Measurements from ENCODE around the gene RAB4A.

RAB4A gene

DNA sequence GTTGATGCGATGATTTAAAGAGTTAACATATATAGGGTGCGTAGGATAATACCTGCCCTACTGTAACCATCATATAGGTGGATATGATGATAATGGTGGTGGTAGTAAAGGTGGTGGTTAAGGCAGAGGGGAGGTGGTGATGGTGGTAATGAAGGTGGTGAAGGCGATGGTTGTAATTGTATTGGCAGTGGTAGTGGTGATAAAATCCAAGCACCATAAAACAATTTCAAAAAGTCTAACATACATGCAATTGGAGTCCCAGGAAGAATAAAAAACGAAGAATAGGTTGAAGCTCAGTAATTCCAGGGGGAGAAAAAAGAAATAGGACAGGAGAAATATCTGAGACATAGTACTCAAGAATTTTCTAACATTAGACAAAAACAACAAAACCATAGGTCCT, 27.3 kb upstream of the RAB4A start:
- DNase-seq (ENCODE audit: low read depth in 1 of 2, low spot score in 1 of 2), result no peak

GRCh38 chr1:229244091-229244490, 26.8 kb upstream of the RAB4A start:
- no peak for DNase-seq (ENCODE audit: low read depth in 1 of 2, low spot score in 1 of 2)

DNA sequence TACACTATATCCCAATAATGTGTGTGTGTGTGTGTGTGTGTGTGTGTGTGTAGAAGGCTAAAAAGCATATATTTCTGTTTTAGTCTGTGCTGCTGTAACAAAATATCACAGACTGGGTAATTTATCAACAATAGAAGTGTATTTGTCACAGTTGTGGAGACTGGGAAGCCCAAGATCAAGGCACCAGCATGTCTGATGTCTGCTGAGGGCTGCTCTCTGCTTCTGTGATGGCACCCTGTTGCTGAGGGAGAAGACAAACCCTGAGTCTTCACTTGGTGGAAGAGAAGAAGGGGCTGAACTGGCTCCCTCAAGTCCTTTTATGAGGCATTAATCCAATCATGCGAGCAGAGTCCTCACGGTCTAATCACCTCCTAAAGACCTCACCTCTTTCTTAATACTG, 23.0 kb upstream of the RAB4A start:
- DNase-seq (ENCODE audit: low read depth in 1 of 2, low spot score in 1 of 2), result no peak

DNA sequence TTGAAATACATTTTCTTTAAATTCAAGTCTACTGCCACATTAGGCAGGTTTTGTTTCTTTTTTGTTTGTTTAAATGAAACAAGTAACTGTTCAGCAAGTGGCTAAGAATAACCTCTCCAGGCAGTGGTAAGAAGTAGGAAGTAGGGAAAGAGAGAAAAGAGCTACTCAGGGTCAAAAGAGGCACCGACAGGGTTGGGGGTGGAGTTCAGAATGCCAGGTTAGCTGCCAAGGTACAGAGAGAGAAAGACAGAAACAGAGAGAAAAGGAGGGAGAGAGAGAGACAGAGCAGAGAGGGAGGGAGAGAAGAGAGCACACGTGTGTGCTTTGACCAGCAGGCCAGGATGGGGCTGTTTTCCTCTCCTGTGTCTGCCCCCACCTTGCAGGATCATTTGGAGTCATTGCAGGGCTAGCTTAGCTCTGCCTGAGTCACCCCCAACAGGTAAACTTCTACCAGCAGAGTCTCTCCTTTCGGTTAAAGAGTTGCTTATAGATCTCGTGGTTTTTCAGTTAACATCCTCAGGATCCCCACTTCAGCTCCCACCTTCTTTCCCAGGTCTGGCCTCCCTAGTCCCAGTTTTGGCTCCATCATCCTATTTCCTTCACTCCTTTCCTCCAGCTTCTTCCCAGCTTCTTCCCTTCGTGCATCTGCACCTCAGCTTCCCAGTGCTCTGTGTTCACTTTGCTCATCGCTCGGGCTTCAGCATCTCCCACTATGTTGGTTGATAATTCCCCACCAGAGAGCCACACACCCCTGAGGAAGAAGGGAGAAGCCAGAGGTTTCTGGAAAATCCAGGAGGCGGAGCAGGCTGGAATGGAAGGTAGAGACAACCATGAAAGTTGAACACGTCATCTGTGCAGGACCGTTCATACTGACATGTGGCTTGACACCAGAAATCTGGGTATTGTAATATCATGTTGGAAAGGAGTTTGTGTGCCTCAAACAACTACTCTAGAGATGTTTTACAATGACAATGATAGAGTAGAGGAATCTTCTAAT, 21.8 kb upstream of the RAB4A start:
- DNase-seq (ENCODE audit: low read depth in 1 of 2, low spot score in 1 of 2), result no peak

DNA sequence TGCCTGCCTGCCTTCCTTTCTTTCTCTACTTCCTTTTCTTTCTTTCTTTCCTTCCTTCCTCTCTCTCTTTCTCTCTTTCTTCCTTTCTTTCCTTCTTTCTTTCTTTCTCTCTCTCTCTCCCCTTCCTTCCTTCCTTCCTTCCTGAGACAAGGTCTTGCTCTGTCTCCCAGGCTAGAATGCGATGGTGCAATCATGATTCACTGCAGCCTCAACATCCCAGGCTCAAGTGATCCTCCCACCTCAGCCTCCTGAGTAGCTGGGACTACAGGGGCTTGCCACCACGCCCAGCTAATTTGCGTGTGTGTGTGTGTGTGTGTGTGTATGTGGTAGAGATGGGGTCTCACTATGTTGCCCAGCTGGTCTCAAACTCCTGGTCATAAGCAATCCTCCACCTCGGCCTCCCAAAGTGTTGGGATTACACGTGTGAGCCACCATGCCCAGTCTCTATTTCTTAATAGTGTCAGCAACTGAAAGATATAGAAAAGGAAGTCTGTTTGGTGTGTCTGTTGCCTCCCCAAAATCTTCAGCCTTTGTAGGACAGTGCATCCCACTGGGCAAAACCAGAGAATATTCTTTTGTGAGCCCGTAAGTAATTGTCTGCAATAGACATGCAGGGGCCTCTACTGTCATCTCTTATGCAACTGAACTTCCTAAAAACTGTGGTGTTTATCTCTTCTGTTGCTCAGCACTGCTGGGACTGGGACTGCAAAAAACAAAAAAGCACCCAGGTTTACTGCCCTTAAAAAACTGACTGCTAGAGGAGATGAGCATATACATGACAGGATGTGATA, 20.9 kb upstream of the RAB4A start:
- DNase-seq (ENCODE audit: low read depth in 1 of 2, low spot score in 1 of 2), result no peak

DNA sequence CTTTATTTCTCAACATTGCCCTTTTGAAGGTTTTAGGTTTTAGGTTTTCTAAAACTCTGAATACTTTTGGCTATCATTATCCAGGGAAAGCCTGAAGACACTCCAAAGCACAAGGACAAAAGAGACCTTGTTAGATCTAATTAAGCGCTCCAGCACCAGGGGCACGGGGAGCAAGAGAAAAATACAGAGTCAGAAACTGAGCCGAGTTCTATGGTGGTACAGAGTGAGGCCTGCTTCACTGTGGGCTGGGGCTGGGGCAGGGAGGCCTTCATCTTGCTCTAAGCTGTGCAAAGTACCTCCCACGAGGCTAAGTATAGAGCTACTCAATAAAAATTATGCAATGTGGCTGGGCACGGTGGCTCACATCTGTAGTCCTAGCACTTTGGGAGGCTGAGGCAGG, 19.7 kb upstream of the RAB4A start:
- no peak for DNase-seq (ENCODE audit: low read depth in 1 of 2, low spot score in 1 of 2)

DNA sequence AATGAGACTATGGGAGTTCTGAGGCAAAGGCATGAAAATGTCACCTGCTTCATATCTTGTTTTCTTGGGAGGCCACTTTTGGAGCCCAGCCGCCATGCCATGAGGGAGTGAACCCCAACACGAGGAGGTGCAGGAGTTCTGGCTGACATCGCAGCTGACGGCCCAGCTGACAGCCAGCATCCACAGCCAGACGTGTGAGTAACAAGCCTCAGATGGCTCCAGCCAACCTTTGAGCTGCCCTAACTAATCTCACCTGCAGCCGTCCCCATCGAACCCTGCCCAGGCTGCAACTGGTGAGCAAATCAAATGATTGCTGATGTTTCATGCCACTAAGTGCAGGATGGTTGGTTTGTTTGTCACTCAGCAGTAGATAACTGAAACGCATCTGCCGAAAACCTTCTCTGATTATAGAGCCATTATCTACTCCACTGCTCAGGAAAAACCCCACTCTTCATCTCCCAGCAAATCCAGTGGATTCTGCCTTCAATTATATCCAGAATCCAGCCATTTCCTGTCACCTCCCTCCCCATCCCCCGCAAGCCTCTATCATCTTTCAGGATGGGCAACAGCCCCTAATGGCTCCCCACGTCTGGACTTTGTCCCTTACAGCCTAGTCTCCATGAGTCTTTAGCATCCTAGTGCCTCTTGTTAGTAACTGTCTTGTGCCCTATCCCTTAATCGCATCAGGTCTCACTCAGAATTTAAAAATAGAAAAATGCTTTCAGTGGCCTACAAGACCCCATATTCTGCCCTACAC, 18.5 kb upstream of the RAB4A start:
- DNase-seq (ENCODE audit: low read depth in 1 of 2, low spot score in 1 of 2), result no peak

DNA sequence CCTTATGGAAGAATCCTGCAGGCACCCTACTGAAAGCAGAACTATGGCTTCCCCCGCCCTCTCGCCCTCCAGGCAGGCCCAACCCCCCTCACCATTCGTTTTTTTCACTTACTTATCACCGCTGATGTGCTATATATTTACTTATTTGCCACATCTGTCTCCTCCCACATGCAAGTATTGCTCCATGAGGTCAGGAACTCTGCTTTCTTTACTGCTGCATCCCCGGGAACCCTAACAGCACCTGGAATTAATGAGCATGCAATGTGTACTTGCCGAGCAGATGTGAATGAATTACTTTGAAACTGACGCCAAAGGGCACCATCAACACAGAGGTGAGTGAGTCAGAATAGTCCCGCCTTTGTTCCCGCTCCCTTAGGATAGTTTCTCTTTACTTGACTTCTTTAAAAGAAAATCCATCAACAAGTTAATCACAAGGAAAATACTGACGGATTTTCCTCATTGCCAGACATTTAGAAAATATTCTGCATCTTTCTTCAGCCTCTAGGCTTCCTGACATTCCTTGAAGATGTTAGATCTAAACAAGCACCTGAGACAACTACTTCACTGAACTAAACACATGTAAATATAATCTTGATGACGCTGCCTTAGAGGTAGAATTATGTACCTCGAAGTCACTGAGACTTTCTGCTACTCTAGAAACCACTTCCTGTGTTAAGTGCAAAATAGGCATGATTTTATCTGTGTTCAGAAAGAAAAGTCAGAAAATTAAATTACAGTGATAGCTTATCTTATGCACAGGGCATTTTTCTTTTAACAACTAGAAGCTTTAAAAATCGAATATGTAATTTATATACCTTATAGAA, 17.5 kb upstream of the RAB4A start:
- DNase-seq (ENCODE audit: low read depth in 1 of 2, low spot score in 1 of 2), result no peak

- DNase-seq (ENCODE audit: low read depth in 1 of 2, low spot score in 1 of 2), result no peak
Observed at GRCh38 chr1:229254910-229255541, 15.9 kb upstream of the RAB4A start.

GRCh38 chr1:229258031-229258756, 12.7 kb upstream of the RAB4A start:
- DNase-seq (ENCODE audit: low read depth in 1 of 2, low spot score in 1 of 2), result peak; percentile 38 to 60

GRCh38 chr1:229258757-229259060, 12.2 kb upstream of the RAB4A start:
- DNase-seq (ENCODE audit: low read depth in 1 of 2, low spot score in 1 of 2), result no peak

DNA sequence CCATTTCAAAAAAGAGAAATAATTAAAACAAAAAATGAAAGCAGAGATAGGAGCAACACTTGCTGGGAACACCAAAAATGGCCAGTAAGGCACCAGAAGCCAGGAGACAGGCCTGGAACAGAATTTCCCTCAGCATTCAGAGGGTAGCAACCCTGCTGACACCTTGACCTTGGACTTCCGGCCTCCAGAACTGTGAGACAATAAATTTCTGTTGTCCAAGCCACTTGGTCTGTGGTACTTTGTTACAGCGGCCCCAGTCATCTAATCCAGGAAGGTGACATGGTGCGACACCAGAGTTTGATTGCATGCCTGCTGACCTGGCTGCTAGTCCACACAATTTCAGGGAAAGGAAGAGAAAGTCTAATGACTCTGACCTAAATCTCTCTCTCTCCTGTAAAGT, 10.6 kb upstream of the RAB4A start:
- no peak for DNase-seq (ENCODE audit: low read depth in 1 of 2, low spot score in 1 of 2)

DNA sequence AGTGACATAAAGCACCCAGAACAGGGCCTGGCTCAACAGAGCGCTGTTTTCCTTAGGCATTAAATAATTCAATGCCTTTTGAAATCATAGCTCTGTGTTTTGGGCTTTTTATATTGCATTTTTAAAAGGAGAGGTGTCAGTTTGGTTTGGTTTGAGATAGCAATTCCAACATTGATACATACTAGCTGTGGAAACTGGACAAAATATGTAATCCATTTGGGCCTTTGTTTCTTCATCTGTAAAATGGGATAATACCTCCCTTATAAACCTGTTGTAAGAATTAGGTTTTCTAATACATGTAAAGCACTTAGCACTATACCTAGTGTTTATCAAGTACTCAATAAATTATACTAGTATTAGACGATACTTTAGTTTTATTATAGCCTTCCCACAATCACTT, 8.7 kb upstream of the RAB4A start:
- DNase-seq (ENCODE audit: low read depth in 1 of 2, low spot score in 1 of 2), result no peak

- DNase-seq (ENCODE audit: low read depth in 1 of 2, low spot score in 1 of 2), result no peak
Observed at GRCh38 chr1:229263254-229263653, 7.7 kb upstream of the RAB4A start.

GRCh38 chr1:229264068-229264467, 6.8 kb upstream of the RAB4A start:
- DNase-seq (ENCODE audit: low read depth in 1 of 2, low spot score in 1 of 2), result no peak

DNA sequence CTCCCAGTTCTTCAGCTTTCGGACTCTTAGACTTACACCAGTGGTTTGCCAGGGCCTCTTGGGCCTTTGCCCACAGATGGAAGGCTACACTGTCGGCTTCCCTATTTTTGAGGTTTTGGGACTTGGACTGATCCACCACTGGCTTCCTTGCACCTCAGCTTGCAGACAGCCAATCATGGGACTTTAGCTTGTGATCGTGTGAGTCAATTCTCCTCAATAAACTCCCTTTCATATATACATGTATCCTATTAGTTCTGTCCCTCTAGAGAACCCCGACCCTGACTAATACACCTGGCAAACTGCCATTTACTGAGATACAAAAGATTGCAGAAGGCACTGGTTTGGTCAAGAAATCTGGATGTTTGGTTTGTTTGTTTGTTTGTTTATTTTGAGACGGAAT, 6.4 kb upstream of the RAB4A start:
- no peak for DNase-seq (ENCODE audit: low read depth in 1 of 2, low spot score in 1 of 2)

DNA sequence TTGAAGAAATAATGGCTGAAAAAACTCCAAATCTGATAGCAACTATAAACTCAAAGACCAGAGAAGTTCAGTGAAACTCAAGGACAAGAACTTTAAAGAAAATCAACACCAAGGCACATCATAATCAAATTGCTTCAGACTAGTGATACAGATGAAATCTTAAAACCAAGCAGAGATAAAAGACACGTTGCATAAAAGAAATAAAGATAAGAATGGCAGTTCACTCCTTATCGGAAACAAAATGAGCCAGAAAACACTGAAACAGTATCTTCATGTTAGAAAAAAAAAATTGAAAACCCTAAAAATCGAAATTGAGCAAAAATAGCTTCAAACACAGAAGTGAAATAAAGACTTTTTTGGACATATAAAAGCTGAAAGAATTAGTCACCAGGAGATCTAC, 4.6 kb upstream of the RAB4A start:
- DNase-seq (ENCODE audit: low read depth in 1 of 2, low spot score in 1 of 2), result no peak

- no peak for DNase-seq (ENCODE audit: low read depth in 1 of 2, low spot score in 1 of 2)
Observed at GRCh38 chr1:229266832-229267500, 3.9 kb upstream of the RAB4A start.

GRCh38 chr1:229268505-229268904, 2.4 kb upstream of the RAB4A start:
- no peak for DNase-seq (ENCODE audit: low read depth in 1 of 2, low spot score in 1 of 2)

Data from activated CD4-positive, alpha-beta T cell treated with anti-CD3 and anti-CD28 coated beads, Interleukin-2, amount 50 U/mL, for 24 hours (primary cell).